SK-N-SH treated with all-trans-retinoic acid at 6 μM for 48 hours (cell line): ENCODE data around the gene SLC25A34.

Experiments
- BACH2 ChIP-seq: fragments of 250-450 bp; sonication (Bioruptor Pico); IDR thresholded peaks from 2 replicates; pipeline ENCODE4 v1.9.0; 2021; ENCODE audit warnings: mild to moderate bottlenecking, borderline replicate concordance
- CREB5 ChIP-seq: fragments of 250-450 bp; sonication (Bioruptor Pico); IDR thresholded peaks from 2 replicates; pipeline ENCODE4 v1.5.1; 2020; ENCODE audit warnings: low read depth, mild to moderate bottlenecking, moderate library complexity
- CSRNP3 ChIP-seq: fragments of 250-450 bp; sonication (Bioruptor Pico); IDR thresholded peaks from 2 replicates; pipeline ENCODE4 v1.5.1; 2021; ENCODE audit warnings: mild to moderate bottlenecking, moderate library complexity
- ISL1 ChIP-seq: fragments of 250-450 bp; sonication (Bioruptor Pico); IDR thresholded peaks from 2 replicates; pipeline ENCODE4 v2.1.2; 2022; ENCODE audit warnings: mild to moderate bottlenecking, moderate library complexity
- OSR1 ChIP-seq: fragments of 250-450 bp; sonication (Bioruptor Pico); IDR thresholded peaks from 2 replicates; pipeline ENCODE4 v1.8.0; 2022; ENCODE audit warnings: moderate library complexity, mild to moderate bottlenecking, inconsistent platforms
- POU6F1 ChIP-seq: fragments of 250-450 bp; sonication (Bioruptor Pico); IDR thresholded peaks from 2 replicates; pipeline ENCODE4 v1.8.0; 2021; ENCODE audit warnings: low read depth, mild to moderate bottlenecking, moderate library complexity, borderline replicate concordance
- PPARA ChIP-seq: fragments of 250-450 bp; sonication (Bioruptor Pico); IDR thresholded peaks from 2 replicates; pipeline ENCODE4 v1.5.0; 2020; ENCODE audit warnings: mild to moderate bottlenecking, borderline replicate concordance
- RARB ChIP-seq: fragments of 250-450 bp; sonication (Bioruptor Pico); IDR thresholded peaks from 2 replicates; pipeline ENCODE4 v1.8.0; 2021; ENCODE audit warnings: mild to moderate bottlenecking, moderate library complexity
- TCF4 ChIP-seq: fragments of 250-450 bp; sonication (Bioruptor Pico); IDR thresholded peaks from 2 replicates; pipeline ENCODE4 v1.8.0; 2021; ENCODE audit warnings: mild to moderate bottlenecking, moderate library complexity, borderline replicate concordance
- ZNF70 ChIP-seq: fragments of 450-650 bp; formaldehyde crosslinking; IDR thresholded peaks from 2 replicates; pipeline ENCODE4 v1.5.0; 2020; ENCODE audit warnings: mild to moderate bottlenecking, moderate library complexity

- TF ChIP-seq POU6F1 (no peak), BACH2 (CRISPR knock-in tag) (no peak), TCF4 (CRISPR knock-in tag) (no peak), ISL1 (no peak), RARB (CRISPR knock-in tag) (no peak), CSRNP3 (CRISPR knock-in tag) (no peak), CREB5 (CRISPR knock-in tag) (no peak), ZNF70 (no peak), OSR1 (CRISPR knock-in tag) (no peak), PPARA (no peak)
These were observed 31.9 kb downstream of the SLC25A34 start for GRCh38 chr1:15767941-15768340.
